ENCODE measurements around the gene BTBD2.

DNA sequence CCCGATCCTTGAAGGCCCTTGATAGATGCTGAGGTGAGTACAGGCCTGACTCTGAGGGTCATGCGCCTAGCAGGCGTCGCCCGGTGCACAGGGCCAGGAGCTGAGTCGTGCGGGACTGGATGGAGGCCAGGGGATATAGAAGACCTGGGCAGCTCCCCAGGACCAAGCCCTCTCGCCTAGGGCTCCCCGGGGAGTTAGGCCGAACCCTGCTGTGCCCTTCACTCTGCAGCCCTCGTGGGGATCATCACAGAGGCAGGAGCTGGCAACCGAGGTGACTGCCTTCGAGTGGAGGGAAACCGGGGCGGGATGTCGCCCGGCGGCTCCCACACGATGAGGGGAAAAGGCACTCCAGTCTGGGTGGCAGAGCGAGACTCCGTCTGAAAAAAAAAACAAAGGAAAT is 62.9 kb downstream of the BTBD2 start:
- no peak for TF ChIP-seq POLR2A (IDR thresholded peaks at IDR 0.05)
- TF ChIP-seq, protein P1, sequence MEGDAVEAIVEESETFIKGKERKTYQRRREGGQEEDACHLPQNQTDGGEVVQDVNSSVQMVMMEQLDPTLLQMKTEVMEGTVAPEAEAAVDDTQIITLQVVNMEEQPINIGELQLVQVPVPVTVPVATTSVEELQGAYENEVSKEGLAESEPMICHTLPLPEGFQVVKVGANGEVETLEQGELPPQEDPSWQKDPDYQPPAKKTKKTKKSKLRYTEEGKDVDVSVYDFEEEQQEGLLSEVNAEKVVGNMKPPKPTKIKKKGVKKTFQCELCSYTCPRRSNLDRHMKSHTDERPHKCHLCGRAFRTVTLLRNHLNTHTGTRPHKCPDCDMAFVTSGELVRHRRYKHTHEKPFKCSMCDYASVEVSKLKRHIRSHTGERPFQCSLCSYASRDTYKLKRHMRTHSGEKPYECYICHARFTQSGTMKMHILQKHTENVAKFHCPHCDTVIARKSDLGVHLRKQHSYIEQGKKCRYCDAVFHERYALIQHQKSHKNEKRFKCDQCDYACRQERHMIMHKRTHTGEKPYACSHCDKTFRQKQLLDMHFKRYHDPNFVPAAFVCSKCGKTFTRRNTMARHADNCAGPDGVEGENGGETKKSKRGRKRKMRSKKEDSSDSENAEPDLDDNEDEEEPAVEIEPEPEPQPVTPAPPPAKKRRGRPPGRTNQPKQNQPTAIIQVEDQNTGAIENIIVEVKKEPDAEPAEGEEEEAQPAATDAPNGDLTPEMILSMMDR (IDR thresholded peaks at IDR 0.05), result no peak

Measured in adrenal gland (tissue), 5 donors.